ENCODE measurements around the gene SLC13A2.
"Not testable (repeated sequence)": the region's sequence is repeated elsewhere in the genome, so short reads cannot be mapped to it uniquely, and the experiment has no call there.

DNA sequence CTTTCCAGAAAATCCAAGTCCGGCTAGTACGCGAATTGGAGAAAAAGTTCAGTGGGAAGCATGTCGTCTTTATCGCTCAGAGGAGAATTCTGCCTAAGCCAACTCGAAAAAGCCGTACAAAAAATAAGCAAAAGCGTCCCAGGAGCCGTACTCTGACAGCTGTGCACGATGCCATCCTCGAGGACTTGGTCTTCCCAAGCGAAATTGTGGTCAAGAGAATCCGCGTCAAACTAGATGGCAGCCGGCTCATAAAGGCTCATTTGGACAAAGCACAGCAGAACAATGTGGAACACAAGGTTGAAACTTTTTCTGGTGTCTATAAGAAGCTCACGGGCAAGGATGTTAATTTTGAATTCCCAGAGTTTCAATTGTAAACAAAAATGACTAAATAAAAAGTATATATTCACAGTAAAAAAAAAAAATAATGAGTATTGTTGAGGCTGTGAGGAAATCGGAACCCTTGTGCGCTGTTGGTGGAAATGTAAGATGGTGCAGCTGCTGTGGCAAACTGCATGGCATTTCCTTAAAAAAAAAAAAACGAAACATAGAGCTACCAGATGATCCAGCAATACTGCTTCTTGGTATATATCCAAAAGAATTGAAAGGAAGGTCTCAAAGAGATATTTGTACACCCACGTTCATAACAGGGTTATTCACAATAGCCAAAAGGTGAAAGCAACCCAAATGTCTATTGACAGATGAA, 5.3 kb upstream of the SLC13A2 start:
- TF ChIP-seq EZH2, CTCF, EZH2phosphoT487 (IDR thresholded peaks at IDR 0.05): not testable (repeated sequence)

Data from neural progenitor cell (in vitro differentiated cells).